Measurements from ENCODE around the gene CASD1.

CASD1 gene

GRCh38 chr7:94578614-94579013, 69.0 kb downstream of the CASD1 start:
- no peak for DNase-seq (ENCODE audit: low read depth, low spot score)
- peak overlapping the region; percentile 27 for H3K27ac ChIP-seq

GRCh38 chr7:94579470-94579869, 69.9 kb downstream of the CASD1 start:
- DNase-seq (ENCODE audit: low read depth, low spot score): no peak
- peak overlapping the region; percentile 59 for H3K27ac ChIP-seq

DNA sequence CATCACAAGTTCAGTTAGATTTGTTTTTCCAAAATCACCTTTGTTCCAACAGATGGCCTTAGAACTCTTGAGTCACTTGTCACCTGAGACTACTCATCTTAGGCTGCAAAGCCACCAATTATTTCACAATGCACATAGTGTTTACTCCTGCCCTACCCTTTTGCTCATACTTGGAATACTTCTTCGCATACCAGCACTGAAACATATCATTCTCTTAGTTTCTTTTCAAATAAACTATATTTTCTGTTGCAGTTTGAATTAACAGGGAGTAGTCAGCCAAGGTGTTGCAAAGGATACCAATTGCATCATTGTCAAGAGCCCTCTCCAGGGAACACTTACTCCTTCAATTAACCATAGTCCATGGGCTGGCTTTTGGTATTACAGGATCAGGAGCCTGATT, 71.0 kb downstream of the CASD1 start:
- H3K27ac ChIP-seq: peak overlapping the region; percentile 59
- peak; percentile 12 for DNase-seq (ENCODE audit: low read depth, low spot score)

DNA sequence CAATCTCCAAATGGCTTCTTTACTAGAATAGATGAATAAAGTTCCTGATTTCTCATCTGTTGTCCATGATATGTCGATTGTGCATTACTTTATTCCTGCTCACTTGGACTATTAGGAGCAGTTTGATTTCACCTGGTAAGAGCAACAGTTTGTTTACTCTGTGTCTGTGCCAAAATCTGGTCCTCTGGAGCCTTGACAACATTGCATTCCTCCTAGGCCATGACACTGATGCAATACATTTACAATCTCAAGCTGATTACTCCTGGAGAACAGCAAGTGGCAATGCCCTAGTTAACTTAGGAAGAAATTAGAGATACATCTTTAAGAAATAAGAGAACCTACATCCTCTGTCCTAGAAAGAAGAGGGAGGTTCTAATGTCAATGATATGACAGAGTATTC, 74.5 kb downstream of the CASD1 start:
- H3K27ac ChIP-seq: no peak overlapping the region
- no peak for DNase-seq (ENCODE audit: low read depth, low spot score)

- no peak overlapping the region for H3K27ac ChIP-seq
- DNase-seq (ENCODE audit: low read depth, low spot score): no peak
Measured at GRCh38 chr7:94588075-94588474, 78.5 kb downstream of the CASD1 start.

GRCh38 chr7:94590526-94591162, 81.0 kb downstream of the CASD1 start:
- DNase-seq (ENCODE audit: low read depth, low spot score): no peak
- no peak overlapping the region for H3K27ac ChIP-seq

- H3K27ac ChIP-seq: no peak overlapping the region
- DNase-seq (ENCODE audit: low read depth, low spot score): no peak
Measured at GRCh38 chr7:94591176-94591575, 81.6 kb downstream of the CASD1 start.

GRCh38 chr7:94594882-94595281, 85.3 kb downstream of the CASD1 start:
- DNase-seq (ENCODE audit: low read depth, low spot score): no peak
- no peak overlapping the region for H3K27ac ChIP-seq

GRCh38 chr7:94595717-94596116, 86.1 kb downstream of the CASD1 start:
- DNase-seq (ENCODE audit: low read depth, low spot score): no peak
- H3K27ac ChIP-seq: no peak overlapping the region

DNA sequence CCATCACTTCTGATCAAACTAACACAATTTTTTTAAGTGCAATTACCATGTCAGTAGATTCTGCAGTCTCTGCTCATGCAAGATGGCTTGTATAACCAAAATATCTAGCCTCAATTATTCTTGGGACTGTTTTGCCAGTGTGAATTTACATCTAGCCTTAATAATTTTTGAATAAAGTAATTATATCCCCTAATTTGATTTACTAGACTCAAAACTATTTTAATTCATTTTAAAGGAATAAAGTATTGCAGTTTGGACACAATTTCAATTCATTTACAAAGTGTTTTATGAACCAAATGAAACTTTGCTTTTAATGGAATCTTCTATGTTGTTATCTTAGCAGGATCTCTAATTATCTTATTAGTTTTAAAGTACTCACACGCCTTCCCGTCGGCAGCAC, 90.7 kb downstream of the CASD1 start:
- no peak for DNase-seq (ENCODE audit: low read depth, low spot score)
- no peak overlapping the region for H3K27ac ChIP-seq

GRCh38 chr7:94602181-94602580, 92.6 kb downstream of the CASD1 start:
- DNase-seq (ENCODE audit: low read depth, low spot score): no peak

DNA sequence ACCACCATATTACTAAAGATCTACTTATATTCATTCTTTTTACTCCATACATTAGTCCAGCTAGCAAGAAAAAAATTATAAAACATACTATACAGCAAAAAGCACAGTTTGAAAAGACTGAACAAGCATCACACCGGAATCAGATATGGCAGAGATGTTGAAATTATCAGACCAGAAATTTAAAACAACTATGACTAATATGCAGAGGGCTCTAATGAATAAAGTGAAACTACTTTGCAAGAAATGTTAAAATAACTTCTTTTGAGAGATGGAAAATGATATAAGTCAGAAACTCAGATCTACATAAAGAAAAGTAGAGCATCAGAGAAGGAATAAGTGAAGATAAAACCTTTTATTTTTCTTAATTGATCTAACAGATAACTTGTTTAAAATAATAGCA, 95.4 kb downstream of the CASD1 start:
- no peak overlapping the region for H3K27ac ChIP-seq
- no peak for DNase-seq (ENCODE audit: low read depth, low spot score)

More at GRCh38 chr7:94602181-94602580, 92.6 kb downstream of the CASD1 start:
- H3K27ac ChIP-seq: no peak overlapping the region
